ENCODE measurements around the gene CGB5. TPM values are rescaled to one million over a fixed set of nuclear protein-coding genes. Genes with fewer than 3 reads are reported as not detected.

Gene CGB5
- total and polyA plus RNA-seq, 9 of the 15 experiments (the other 6 are each of a cell fraction or from before 2014, with no cell fraction given), result not detected

- TF ChIP-seq, protein P1, sequence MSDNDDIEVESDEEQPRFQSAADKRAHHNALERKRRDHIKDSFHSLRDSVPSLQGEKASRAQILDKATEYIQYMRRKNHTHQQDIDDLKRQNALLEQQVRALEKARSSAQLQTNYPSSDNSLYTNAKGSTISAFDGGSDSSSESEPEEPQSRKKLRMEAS (CRISPR knock-in tag; IDR thresholded peaks at IDR 0.05), result 0 out of 2 replicates have a peak, but pooled peaks have one; percentile 35
- TF ChIP-seq HOMEZ (CRISPR knock-in tag; IDR thresholded peaks at IDR 0.05) (no peak), U2AF2 (optimal IDR thresholded peaks at IDR 0.05; ENCODE audit: low read depth, low read length) (no peak), ZNF280A (IDR thresholded peaks at IDR 0.05; ENCODE audit: low read depth, partially characterized antibody) (no peak), ZNF707 (CRISPR knock-in tag; conservative IDR thresholded peaks at IDR 0.05) (no peak), SMARCE1 (IDR thresholded peaks at IDR 0.05) (no peak), ZNF239 (CRISPR knock-in tag; IDR thresholded peaks at IDR 0.05) (no peak), ZBTB7A (IDR thresholded peaks at IDR 0.05; ENCODE audit: borderline replicate concordance, control insufficient read depth, low read depth, low read length) (peak; percentile 49; the same call in 1 of the 2 replicates), BHLHE40 (IDR thresholded peaks at IDR 0.05; ENCODE audit: low read length) (peak; percentile 66), CXXC5 (CRISPR knock-in tag; IDR thresholded peaks at IDR 0.05) (peak; percentile 28; the same call in 1 of the 2 replicates), ZSCAN29 (IDR thresholded peaks at IDR 0.05) (no peak), MAFF (IDR thresholded peaks at IDR 0.05; ENCODE audit: low read length) (no peak), KLF1 (tag; IDR thresholded peaks at IDR 0.05) (no peak), ZNF24 (IDR thresholded peaks at IDR 0.05) (no peak), MTA2 (IDR thresholded peaks at IDR 0.05; ENCODE audit: low read depth) (no peak), NCOA1 (IDR thresholded peaks at IDR 0.05; ENCODE audit: low read depth) (no peak), NR2F6 (CRISPR knock-in tag; IDR thresholded peaks at IDR 0.05) (no peak)
- TF ChIP-seq, protein P2, sequence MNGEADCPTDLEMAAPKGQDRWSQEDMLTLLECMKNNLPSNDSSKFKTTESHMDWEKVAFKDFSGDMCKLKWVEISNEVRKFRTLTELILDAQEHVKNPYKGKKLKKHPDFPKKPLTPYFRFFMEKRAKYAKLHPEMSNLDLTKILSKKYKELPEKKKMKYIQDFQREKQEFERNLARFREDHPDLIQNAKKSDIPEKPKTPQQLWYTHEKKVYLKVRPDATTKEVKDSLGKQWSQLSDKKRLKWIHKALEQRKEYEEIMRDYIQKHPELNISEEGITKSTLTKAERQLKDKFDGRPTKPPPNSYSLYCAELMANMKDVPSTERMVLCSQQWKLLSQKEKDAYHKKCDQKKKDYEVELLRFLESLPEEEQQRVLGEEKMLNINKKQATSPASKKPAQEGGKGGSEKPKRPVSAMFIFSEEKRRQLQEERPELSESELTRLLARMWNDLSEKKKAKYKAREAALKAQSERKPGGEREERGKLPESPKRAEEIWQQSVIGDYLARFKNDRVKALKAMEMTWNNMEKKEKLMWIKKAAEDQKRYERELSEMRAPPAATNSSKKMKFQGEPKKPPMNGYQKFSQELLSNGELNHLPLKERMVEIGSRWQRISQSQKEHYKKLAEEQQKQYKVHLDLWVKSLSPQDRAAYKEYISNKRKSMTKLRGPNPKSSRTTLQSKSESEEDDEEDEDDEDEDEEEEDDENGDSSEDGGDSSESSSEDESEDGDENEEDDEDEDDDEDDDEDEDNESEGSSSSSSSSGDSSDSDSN (IDR thresholded peaks at IDR 0.05; ENCODE audit: borderline replicate concordance in 1 of 2, low read depth in 2 of 2, low read length in 2 of 2), result 0 out of 4 replicates have a peak, but pooled peaks of 1 of the 2 experiments have one; percentile 26
- TF ChIP-seq, protein P3, sequence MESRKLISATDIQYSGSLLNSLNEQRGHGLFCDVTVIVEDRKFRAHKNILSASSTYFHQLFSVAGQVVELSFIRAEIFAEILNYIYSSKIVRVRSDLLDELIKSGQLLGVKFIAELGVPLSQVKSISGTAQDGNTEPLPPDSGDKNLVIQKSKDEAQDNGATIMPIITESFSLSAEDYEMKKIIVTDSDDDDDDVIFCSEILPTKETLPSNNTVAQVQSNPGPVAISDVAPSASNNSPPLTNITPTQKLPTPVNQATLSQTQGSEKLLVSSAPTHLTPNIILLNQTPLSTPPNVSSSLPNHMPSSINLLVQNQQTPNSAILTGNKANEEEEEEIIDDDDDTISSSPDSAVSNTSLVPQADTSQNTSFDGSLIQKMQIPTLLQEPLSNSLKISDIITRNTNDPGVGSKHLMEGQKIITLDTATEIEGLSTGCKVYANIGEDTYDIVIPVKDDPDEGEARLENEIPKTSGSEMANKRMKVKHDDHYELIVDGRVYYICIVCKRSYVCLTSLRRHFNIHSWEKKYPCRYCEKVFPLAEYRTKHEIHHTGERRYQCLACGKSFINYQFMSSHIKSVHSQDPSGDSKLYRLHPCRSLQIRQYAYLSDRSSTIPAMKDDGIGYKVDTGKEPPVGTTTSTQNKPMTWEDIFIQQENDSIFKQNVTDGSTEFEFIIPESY (CRISPR knock-in tag; IDR thresholded peaks at IDR 0.05), result peak; percentile 78
- TF ChIP-seq, protein P4, sequence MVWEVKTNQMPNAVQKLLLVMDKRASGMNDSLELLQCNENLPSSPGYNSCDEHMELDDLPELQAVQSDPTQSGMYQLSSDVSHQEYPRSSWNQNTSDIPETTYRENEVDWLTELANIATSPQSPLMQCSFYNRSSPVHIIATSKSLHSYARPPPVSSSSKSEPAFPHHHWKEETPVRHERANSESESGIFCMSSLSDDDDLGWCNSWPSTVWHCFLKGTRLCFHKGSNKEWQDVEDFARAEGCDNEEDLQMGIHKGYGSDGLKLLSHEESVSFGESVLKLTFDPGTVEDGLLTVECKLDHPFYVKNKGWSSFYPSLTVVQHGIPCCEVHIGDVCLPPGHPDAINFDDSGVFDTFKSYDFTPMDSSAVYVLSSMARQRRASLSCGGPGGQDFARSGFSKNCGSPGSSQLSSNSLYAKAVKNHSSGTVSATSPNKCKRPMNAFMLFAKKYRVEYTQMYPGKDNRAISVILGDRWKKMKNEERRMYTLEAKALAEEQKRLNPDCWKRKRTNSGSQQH (CRISPR knock-in tag; IDR thresholded peaks at IDR 0.05), result no peak
Observed at GRCh38 chr19:49071860-49072547, 28.4 kb downstream of the CGB5 start (continued).

Data from K562 (cell line).